LNCAP (cell line): ENCODE data around the gene ZNF740.

Source experiments
- CTCF ChIP-seq: fragments of 450-650 bp; IDR thresholded peaks from 2 replicates; pipeline ENCODE4 v1.5.1; 2017; ENCODE audit warnings: mild to moderate bottlenecking

Gene ZNF740

GRCh38 chr12:53219956-53220693 is 39.6 kb downstream of the ZNF740 start:
- TF ChIP-seq CTCF = no peak

GRCh38 chr12:53220694-53221202 is 40.2 kb downstream of the ZNF740 start:
- TF ChIP-seq CTCF = no peak

GRCh38 chr12:53221203-53222080 is 40.9 kb downstream of the ZNF740 start:
- TF ChIP-seq CTCF = peak; percentile 29; the same call in 1 of the 2 replicates

- TF ChIP-seq CTCF = no peak
These were observed 41.7 kb downstream of the ZNF740 start for GRCh38 chr12:53222170-53222721.

- TF ChIP-seq CTCF = no peak
These were observed 42.3 kb downstream of the ZNF740 start for GRCh38 chr12:53222806-53223261.

GRCh38 chr12:53223389-53224060 is 43.0 kb downstream of the ZNF740 start:
- no peak for TF ChIP-seq CTCF
